Mucosa of rectum (tissue), 2 donors: ENCODE results near the gene RAB3D.

ENCODE experiments used
- H3K27ac ChIP-seq, 2 donors: one replicate each; pipeline ENCODE4 v1.7.0; 2013; ENCODE audit warnings: inconsistent platforms in 2 of 2, low read depth in 2 of 2, low read length in 2 of 2
- H3K27me3 ChIP-seq, 2 donors: one replicate each; pipeline ENCODE4 v1.7.0; 2013; ENCODE audit warnings: low read length in 2 of 2; ENCODE audit not compliant: control insufficient read depth in 2 of 2, insufficient read depth in 2 of 2
- H3K36me3 ChIP-seq, 2 donors: one replicate each; pipeline ENCODE4 v1.7.0; 2013; ENCODE audit warnings: low read length in 2 of 2; ENCODE audit not compliant: control insufficient read depth in 2 of 2, insufficient read depth in 2 of 2
- H3K4me1 ChIP-seq, 2 donors: one replicate each; pipeline ENCODE4 v1.7.0; 2013; ENCODE audit warnings: low read length in 2 of 2, mild to moderate bottlenecking in 1 of 2; ENCODE audit not compliant: control insufficient read depth in 2 of 2, insufficient read depth in 2 of 2
- H3K4me3 ChIP-seq, 2 donors: one replicate each; pipeline ENCODE4 v1.7.0; 2013; ENCODE audit warnings: low read length in 2 of 2
- H3K9ac ChIP-seq, 2 donors: one replicate each; pipeline ENCODE4 v1.7.0; 2013; ENCODE audit warnings: low read length in 2 of 2, low read depth in 1 of 2, mild to moderate bottlenecking in 1 of 2
- H3K9me3 ChIP-seq, 2 donors: one replicate each; pipeline ENCODE4 v1.7.0; 2013; ENCODE audit warnings: low read length in 2 of 2; ENCODE audit not compliant: control insufficient read depth in 2 of 2
- donor health status: healthy.
- donor health status: Normal muscosa, but diverticular disease.

The RAB3D gene

DNA sequence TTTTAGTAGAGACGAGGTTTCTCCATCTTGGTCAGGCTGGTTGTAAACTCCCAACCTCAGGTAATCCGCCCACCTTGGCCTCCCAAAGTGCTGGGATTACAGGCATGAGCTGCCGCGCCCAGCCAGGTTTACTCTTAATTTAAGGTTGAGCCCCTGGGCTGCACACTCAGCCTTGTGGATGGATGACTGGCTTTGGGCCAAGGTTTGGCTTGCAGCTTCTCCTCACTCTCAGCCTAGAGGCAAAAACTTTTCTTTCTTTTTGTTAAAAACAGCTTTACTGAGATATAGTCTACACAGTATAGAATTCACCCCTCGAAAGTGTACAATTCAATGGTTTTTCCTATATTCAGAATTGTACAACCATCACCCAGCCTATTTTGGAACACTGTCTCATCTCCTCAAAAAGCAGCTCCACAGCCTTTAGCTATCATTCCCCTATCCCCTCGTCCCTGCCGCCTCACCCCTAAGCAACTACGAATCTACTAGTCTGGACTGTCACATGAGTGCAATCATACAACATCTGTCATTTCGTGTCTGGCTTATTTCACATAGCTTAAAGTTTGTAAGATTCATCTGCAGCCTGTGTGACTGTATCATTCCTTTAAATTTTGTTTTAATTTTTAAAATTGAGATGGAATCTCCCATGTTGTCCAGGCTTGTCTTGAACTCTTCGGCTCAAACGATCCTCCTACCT lies 58.0 kb downstream of the RAB3D start:
- H3K4me1 ChIP-seq, result no peaks in the 10 kb centered on the region
- H3K27ac ChIP-seq, result no peak overlapping the region
- H3K27me3 ChIP-seq, result no peaks in the 10 kb centered on the region
- H3K9me3 ChIP-seq, result no peaks in the 10 kb centered on the region
- H3K4me3 ChIP-seq, result no peak overlapping the region
- no peaks in the 10 kb centered on the region for H3K36me3 ChIP-seq
- H3K9ac ChIP-seq, result no peak overlapping the region

DNA sequence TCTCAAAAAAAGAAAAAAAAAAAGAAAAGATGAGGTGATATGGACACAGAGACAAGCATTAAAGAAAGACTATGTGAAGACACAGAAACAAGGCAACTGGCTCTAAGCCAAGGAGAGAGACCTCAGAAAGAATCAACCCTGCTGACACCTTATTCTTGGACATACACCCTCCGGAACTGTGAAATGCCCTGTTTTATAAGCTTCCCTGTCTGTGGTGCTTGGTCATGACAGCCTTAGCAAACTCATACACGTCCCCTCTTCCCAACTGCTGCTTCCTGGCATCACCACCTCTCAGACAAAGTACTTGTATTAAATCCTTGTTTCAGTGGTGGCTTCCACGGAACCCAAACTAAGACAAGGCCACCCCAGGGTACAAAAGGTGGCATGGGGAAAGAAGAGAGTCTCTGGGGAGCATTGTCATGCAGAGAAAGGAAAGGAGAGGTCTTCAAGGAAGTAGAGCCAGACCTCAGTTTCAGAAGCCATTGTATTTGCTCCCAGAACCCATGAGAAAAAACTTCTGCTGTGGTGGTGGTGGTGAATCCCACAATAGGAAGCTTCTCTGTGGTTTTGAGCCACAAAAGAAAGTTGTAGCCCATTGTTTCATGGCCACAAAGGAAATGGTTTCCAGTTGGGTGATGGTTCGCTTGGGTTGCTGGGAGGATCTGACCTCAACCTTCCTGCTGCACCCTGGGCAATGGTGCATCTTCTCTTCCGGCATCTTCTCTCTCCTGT lies 59.8 kb downstream of the RAB3D start:
- Histone ChIP-seq H3K9me3 (no peaks in the 10 kb centered on the region), H3K4me1 (no peaks in the 10 kb centered on the region), H3K9ac (no peak overlapping the region), H3K27me3 (no peaks in the 10 kb centered on the region), H3K27ac (no peak overlapping the region), H3K4me3 (no peak overlapping the region), H3K36me3 (no peaks in the 10 kb centered on the region)

DNA sequence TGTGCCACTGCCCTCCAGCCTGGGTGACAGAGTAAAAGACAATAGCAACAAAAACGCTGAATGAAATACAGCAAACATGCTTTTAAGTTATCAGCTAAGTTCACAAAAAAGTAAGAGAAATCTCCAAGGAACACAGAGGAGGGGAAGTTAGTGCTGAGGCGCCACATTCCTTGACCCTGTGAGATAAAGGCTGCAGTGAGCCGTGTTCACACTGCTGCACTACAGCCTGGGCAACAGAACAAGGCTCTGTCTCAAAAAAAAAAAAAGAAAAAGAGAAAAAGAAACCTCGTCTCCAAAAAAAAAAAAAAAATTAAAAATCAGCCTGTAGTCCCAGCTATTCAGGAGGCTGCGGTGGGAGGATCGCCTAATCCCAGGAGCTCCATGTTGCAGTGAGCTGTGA lies 60.8 kb downstream of the RAB3D start:
- H3K4me3 ChIP-seq, result no peak overlapping the region
- H3K36me3 ChIP-seq, result no peaks in the 10 kb centered on the region
- no peaks in the 10 kb centered on the region for H3K9me3 ChIP-seq
- H3K9ac ChIP-seq, result no peak overlapping the region
- H3K27ac ChIP-seq, result no peak overlapping the region
- H3K27me3 ChIP-seq, result no peaks in the 10 kb centered on the region
- H3K4me1 ChIP-seq, result no peaks in the 10 kb centered on the region

DNA sequence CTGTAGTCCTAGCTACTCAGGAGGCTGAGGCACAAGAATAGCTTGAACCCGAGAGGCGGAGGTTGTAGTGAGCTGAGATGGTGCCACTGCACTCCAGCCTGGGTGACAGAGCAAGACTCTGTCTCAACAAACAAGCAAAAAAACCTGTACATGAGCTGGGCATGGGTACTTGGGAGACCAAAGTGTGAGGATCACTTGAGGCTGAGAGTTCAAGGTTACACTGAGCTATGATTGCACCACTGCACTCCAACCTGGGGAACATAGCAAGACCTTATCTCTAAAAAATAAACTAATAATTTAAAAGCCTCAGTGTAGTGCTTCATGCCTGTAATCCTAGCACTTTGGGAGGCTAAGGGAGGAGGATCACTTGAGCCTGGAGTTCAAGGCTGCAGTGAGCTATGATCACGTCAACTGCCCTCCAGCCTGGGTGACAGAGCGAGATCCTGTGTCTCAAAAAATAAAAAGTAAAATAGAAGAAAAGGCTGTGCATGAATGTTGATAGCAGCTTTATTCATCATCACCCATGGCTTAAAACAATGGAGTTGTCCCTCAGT lies 64.8 kb downstream of the RAB3D start:
- Histone ChIP-seq H3K27me3 (no peaks in the 10 kb centered on the region), H3K4me3 (no peak overlapping the region), H3K9ac (no peak overlapping the region), H3K36me3 (no peaks in the 10 kb centered on the region), H3K4me1 (no peaks in the 10 kb centered on the region), H3K27ac (no peak overlapping the region), H3K9me3 (no peaks in the 10 kb centered on the region)

DNA sequence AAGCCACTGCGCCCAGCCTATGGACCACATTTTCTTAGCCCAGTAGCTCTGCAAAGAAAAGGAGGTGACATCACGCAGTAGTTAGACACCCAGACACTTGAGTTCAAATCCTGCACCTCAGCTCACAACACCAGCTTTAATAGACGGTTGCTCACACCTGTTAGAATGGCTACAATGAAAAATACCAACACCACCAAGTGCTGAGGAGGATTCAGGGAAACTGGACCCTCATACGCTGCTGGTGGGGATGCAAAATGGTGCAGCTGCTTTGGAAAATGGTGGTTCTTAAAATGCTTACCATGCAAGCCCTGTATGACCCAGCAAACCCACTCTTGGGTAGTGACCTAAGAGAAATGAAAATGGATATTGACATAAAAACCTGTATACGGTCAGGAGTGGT lies 65.5 kb downstream of the RAB3D start:
- no peaks in the 10 kb centered on the region for H3K36me3 ChIP-seq
- H3K4me1 ChIP-seq, result peaks cover 0 to 1% of the 10 kb centered on the region in 2 donors

DNA sequence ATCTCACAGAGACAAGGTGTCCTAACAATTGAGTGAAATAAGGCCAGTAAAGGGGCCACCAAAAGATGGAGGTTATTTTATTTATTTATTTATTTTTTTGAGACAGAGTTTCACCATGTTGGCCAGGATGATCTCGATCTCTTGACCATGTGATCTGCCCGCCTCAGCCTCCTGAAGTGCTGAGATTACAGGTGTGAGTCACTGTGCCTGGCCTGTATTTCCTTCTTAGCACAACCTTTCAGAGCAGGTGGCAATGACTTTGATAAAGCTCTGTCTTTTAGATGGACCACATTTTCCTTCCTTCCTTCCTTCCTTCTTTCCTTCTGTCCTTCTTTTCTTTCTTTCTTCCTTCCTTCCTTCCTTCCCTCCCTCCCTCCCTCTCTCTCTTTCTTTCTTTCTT lies 66.2 kb downstream of the RAB3D start:
- no peak overlapping the region for H3K9ac ChIP-seq

More for the DNA sequence above, 65.5 kb downstream of the RAB3D start:
- Histone ChIP-seq H3K4me3 (no peak overlapping the region), H3K9ac (no peak overlapping the region), H3K9me3 (no peaks in the 10 kb centered on the region), H3K27me3 (no peaks in the 10 kb centered on the region), H3K27ac (no peak overlapping the region)

More for the DNA sequence above, 66.2 kb downstream of the RAB3D start:
- Histone ChIP-seq H3K27me3 (no peaks in the 10 kb centered on the region), H3K4me3 (no peak overlapping the region), H3K27ac (no peak overlapping the region), H3K4me1 (peaks cover 0 to 6% of the 10 kb centered on the region in 2 donors), H3K9me3 (no peaks in the 10 kb centered on the region), H3K36me3 (no peaks in the 10 kb centered on the region)
